HEK293 (cell line): ENCODE data around the gene TET3.

Source experiments
- GLIS1 ChIP-seq: fragments of 450-650 bp; formaldehyde crosslinking; IDR thresholded peaks from 2 replicates; pipeline ENCODE4 v1.5.1; 2016; ENCODE audit warnings: missing biosample characterization, missing genetic modification characterization
- OSR2 ChIP-seq: fragments of 450-650 bp; formaldehyde crosslinking; IDR thresholded peaks from 2 replicates; pipeline ENCODE4 v1.5.1; 2016; ENCODE audit warnings: missing biosample characterization, missing genetic modification characterization
- PRDM10 ChIP-seq: fragments of 450-650 bp; formaldehyde crosslinking; IDR thresholded peaks from 2 replicates; pipeline ENCODE4 v1.5.1; 2016; ENCODE audit warnings: missing biosample characterization, missing genetic modification characterization
- SP2 ChIP-seq: fragments of 450-650 bp; formaldehyde crosslinking; IDR thresholded peaks from 2 replicates; pipeline ENCODE4 v1.5.1; 2016; ENCODE audit warnings: missing biosample characterization, missing genetic modification characterization
- ZBTB17 ChIP-seq: fragments of 450-650 bp; formaldehyde crosslinking; IDR thresholded peaks from 2 replicates; pipeline ENCODE4 v1.5.1; 2016; ENCODE audit warnings: missing biosample characterization, missing genetic modification characterization
- ZBTB20 ChIP-seq: fragments of 450-650 bp; formaldehyde crosslinking; IDR thresholded peaks from 2 replicates; pipeline ENCODE4 v1.5.1; 2016; ENCODE audit warnings: missing biosample characterization, missing genetic modification characterization
- ZBTB48 ChIP-seq: fragments of 450-650 bp; formaldehyde crosslinking; IDR thresholded peaks from 2 replicates; pipeline ENCODE4 v1.5.1; 2016; ENCODE audit warnings: missing biosample characterization, missing genetic modification characterization
- ZBTB6 ChIP-seq: fragments of 450-650 bp; formaldehyde crosslinking; IDR thresholded peaks from 2 replicates; pipeline ENCODE4 v1.5.1; 2017; ENCODE audit warnings: missing biosample characterization, missing genetic modification characterization
- ZFHX2 ChIP-seq: fragments of 450-650 bp; formaldehyde crosslinking; conservative IDR thresholded peaks from 2 replicates; pipeline ENCODE4 v1.5.1; 2016; ENCODE audit warnings: missing biosample characterization, missing genetic modification characterization
- ZFP69B ChIP-seq: fragments of 450-650 bp; formaldehyde crosslinking; IDR thresholded peaks from 2 replicates; pipeline ENCODE4 v1.5.1; 2016; ENCODE audit warnings: missing biosample characterization, missing genetic modification characterization
- ZNF18 ChIP-seq: fragments of 450-650 bp; formaldehyde crosslinking; IDR thresholded peaks from 2 replicates; pipeline ENCODE4 v1.5.1; 2016; ENCODE audit warnings: missing biosample characterization, missing genetic modification characterization
- ZNF239 ChIP-seq: fragments of 450-650 bp; formaldehyde crosslinking; IDR thresholded peaks from 2 replicates; pipeline ENCODE4 v1.5.1; 2016; ENCODE audit warnings: missing biosample characterization, missing genetic modification characterization
- ZNF24 ChIP-seq: fragments of 450-650 bp; formaldehyde crosslinking; IDR thresholded peaks from 2 replicates; pipeline ENCODE4 v1.5.1; 2016; ENCODE audit warnings: missing biosample characterization, missing genetic modification characterization
- ZNF248 ChIP-seq: fragments of 450-650 bp; formaldehyde crosslinking; IDR thresholded peaks from 2 replicates; pipeline ENCODE4 v1.5.1; 2017; ENCODE audit warnings: missing biosample characterization, missing genetic modification characterization
- ZNF280D ChIP-seq: fragments of 450-650 bp; formaldehyde crosslinking; IDR thresholded peaks from 2 replicates; pipeline ENCODE4 v1.5.1; 2016; ENCODE audit warnings: missing biosample characterization, missing genetic modification characterization
- ZNF341 ChIP-seq: fragments of 450-650 bp; formaldehyde crosslinking; IDR thresholded peaks from 2 replicates; pipeline ENCODE4; 2016; ENCODE audit warnings: low read depth, missing biosample characterization, missing genetic modification characterization
- ZNF398 ChIP-seq: fragments of 450-650 bp; formaldehyde crosslinking; IDR thresholded peaks from 2 replicates; pipeline ENCODE4 v1.5.1; 2017; ENCODE audit warnings: missing biosample characterization, missing genetic modification characterization
- ZNF561 ChIP-seq: fragments of 450-650 bp; IDR thresholded peaks from 2 replicates; pipeline ENCODE4 v1.5.1; 2018; ENCODE audit warnings: missing biosample characterization, missing genetic modification characterization, borderline replicate concordance
- ZNF596 ChIP-seq: fragments of 450-650 bp; IDR thresholded peaks from 2 replicates; pipeline ENCODE4 v1.5.0; 2018; ENCODE audit warnings: missing biosample characterization, mild to moderate bottlenecking, missing genetic modification characterization, moderate library complexity
- ZNF639 ChIP-seq: fragments of 450-650 bp; formaldehyde crosslinking; IDR thresholded peaks from 2 replicates; pipeline ENCODE4 v1.5.1; 2016; ENCODE audit warnings: missing biosample characterization, missing genetic modification characterization
- ZNF670 ChIP-seq: fragments of 450-650 bp; formaldehyde crosslinking; IDR thresholded peaks from 2 replicates; pipeline ENCODE4 v1.5.1; 2016; ENCODE audit warnings: missing biosample characterization, missing genetic modification characterization, low read depth
- ZNF692 ChIP-seq: fragments of 450-650 bp; formaldehyde crosslinking; IDR thresholded peaks from 2 replicates; pipeline ENCODE4 v1.5.1; 2016; ENCODE audit warnings: missing biosample characterization, missing genetic modification characterization
- ZNF76 ChIP-seq: fragments of 450-650 bp; formaldehyde crosslinking; IDR thresholded peaks from 2 replicates; pipeline ENCODE4; 2016; ENCODE audit warnings: low read depth, missing biosample characterization, missing genetic modification characterization, borderline replicate concordance
- ZSCAN18 ChIP-seq: fragments of 450-650 bp; formaldehyde crosslinking; IDR thresholded peaks from 2 replicates; pipeline ENCODE4 v1.5.1; 2016; ENCODE audit warnings: missing biosample characterization, missing genetic modification characterization

TET3 gene

GRCh38 chr2:74010087-74010541, 25.4 kb downstream of the TET3 start (continued):
- no peak for TF ChIP-seq ZBTB6 (tag by site-specific recombination)
- peak; percentile 66 for TF ChIP-seq ZBTB48 (tag by site-specific recombination)
- TF ChIP-seq ZNF248 = no peak
- TF ChIP-seq ZNF341 (tag by site-specific recombination) = 0 out of 2 replicates have a peak, but pooled peaks have one; percentile 12
- TF ChIP-seq ZNF596 (tag by site-specific recombination) = no peak
- TF ChIP-seq ZFP69B (tag by site-specific recombination) = 0 out of 2 replicates have a peak, but pooled peaks have one; percentile 17
- 0 out of 2 replicates have a peak, but pooled peaks have one; percentile 20 for TF ChIP-seq ZNF692
- no peak for TF ChIP-seq ZNF239 (tag by site-specific recombination)
- 0 out of 2 replicates have a peak, but pooled peaks have one; percentile 45 for TF ChIP-seq ZNF18 (tag by site-specific recombination)
- TF ChIP-seq ZFHX2 (tag by site-specific recombination) = peak; percentile 98
- TF ChIP-seq ZBTB20 = peak; percentile 49; the same call in 1 of the 2 replicates
- TF ChIP-seq ZNF670 (tag by site-specific recombination) = no peak
- TF ChIP-seq ZNF76 = no peak
- TF ChIP-seq ZNF280D (tag by site-specific recombination) = no peak
- peak; percentile 96 for TF ChIP-seq ZNF398 (tag by site-specific recombination)
- TF ChIP-seq PRDM10 (tag by site-specific recombination) = peak; percentile 91
- TF ChIP-seq GLIS1 (tag by site-specific recombination) = peak; percentile 99
- TF ChIP-seq OSR2 (tag by site-specific recombination) = peak; percentile 73
- no peak for TF ChIP-seq ZNF639 (tag by site-specific recombination)
- peak; percentile 60 for TF ChIP-seq SP2
- TF ChIP-seq ZNF561 (tag by site-specific recombination) = no peak
- TF ChIP-seq ZBTB17 = peak; percentile 60
- 0 out of 2 replicates have a peak, but pooled peaks have one; percentile 44 for TF ChIP-seq ZNF24 (tag by site-specific recombination)
- no peak for TF ChIP-seq ZSCAN18 (tag by site-specific recombination)
